ENCODE measurements around the gene BTBD9.

The BTBD9 gene

DNA sequence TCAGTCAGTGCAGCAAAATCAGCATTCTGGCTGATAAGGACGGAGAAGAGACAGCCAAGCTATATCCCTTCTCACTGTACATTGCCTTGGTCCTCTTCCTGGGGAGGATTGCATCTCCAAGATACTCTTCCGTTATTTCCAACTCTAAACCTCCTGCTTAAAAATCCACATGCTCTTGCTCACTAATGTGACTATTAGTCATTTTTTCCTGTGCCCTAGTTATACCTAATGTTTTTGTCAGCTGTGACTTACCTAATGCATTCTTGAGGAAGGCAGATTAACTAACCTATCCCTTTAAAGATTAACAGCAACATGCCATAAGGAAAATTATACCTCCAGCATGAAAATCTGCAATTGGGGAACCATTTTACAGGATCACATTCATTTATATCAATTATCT lies 317.6 kb downstream of the BTBD9 start:
- DNase-seq (ENCODE audit: extremely low spot score) = no peak
- ChIA-PET CTCF (no interaction called here), POLR2A (no interaction called here)
- TF ChIP-seq, protein P1, sequence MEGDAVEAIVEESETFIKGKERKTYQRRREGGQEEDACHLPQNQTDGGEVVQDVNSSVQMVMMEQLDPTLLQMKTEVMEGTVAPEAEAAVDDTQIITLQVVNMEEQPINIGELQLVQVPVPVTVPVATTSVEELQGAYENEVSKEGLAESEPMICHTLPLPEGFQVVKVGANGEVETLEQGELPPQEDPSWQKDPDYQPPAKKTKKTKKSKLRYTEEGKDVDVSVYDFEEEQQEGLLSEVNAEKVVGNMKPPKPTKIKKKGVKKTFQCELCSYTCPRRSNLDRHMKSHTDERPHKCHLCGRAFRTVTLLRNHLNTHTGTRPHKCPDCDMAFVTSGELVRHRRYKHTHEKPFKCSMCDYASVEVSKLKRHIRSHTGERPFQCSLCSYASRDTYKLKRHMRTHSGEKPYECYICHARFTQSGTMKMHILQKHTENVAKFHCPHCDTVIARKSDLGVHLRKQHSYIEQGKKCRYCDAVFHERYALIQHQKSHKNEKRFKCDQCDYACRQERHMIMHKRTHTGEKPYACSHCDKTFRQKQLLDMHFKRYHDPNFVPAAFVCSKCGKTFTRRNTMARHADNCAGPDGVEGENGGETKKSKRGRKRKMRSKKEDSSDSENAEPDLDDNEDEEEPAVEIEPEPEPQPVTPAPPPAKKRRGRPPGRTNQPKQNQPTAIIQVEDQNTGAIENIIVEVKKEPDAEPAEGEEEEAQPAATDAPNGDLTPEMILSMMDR (IDR thresholded peaks at IDR 0.05; ENCODE audit: control extremely low read depth, extremely low read depth, low read depth, missing control alignments) = no peak

DNA sequence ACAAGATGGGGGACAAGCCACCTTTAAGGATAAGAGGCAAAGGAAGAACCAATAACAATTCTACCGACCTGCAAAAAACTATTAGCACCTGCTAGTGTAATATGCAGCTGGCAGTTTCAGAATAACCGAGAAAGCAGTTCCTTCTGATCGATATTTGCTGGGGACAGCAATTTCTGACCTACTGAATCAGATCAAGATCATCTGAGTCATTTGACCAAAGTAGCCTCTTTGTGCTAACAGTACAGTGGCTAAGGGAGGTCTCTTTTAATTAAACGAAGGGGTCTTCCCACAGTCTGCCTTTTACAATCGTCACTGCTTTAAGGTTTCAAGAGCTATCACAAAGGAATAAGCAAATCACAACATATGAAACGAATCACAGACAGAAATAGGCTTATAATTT lies 318.9 kb downstream of the BTBD9 start:
- ChIA-PET POLR2A (no interaction called here), CTCF (interaction anchor here (1.7 kb wide), 1 partner anchor 13 kb away, joined by 4 read pairs; no protein-coding TSS in a partner anchor)
- DNase-seq (ENCODE audit: extremely low spot score) = peak; percentile 46
- TF ChIP-seq, protein P1 (IDR thresholded peaks at IDR 0.05; ENCODE audit: control extremely low read depth, extremely low read depth, low read depth, missing control alignments) = no peak

DNA sequence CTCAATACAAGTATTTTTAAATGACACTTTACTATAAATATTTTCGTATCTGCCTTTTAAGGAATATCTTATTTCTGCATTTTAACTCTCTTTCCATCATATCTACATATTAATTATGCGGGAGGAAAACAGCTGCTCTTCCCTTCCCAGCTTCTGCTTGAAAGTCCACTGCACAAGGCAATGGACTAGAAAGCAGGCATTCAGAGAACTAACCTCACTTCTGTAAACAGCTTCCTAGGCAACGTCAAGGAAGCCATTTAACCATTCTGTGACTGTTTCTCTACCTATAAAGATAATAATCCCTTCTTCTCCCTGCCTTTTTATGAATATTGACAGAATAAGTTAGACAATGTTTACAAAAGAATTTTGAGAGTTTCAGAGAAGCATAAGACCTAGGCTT lies 319.4 kb downstream of the BTBD9 start:
- no peak for DNase-seq (ENCODE audit: extremely low spot score)
- POLR2A ChIA-PET = no interaction called here
- CTCF ChIA-PET = interaction anchor here (1.7 kb wide), 1 partner anchor 13 kb away, joined by 4 read pairs; no protein-coding TSS in a partner anchor
- TF ChIP-seq, protein P1 (IDR thresholded peaks at IDR 0.05; ENCODE audit: control extremely low read depth, extremely low read depth, low read depth, missing control alignments) = no peak

DNA sequence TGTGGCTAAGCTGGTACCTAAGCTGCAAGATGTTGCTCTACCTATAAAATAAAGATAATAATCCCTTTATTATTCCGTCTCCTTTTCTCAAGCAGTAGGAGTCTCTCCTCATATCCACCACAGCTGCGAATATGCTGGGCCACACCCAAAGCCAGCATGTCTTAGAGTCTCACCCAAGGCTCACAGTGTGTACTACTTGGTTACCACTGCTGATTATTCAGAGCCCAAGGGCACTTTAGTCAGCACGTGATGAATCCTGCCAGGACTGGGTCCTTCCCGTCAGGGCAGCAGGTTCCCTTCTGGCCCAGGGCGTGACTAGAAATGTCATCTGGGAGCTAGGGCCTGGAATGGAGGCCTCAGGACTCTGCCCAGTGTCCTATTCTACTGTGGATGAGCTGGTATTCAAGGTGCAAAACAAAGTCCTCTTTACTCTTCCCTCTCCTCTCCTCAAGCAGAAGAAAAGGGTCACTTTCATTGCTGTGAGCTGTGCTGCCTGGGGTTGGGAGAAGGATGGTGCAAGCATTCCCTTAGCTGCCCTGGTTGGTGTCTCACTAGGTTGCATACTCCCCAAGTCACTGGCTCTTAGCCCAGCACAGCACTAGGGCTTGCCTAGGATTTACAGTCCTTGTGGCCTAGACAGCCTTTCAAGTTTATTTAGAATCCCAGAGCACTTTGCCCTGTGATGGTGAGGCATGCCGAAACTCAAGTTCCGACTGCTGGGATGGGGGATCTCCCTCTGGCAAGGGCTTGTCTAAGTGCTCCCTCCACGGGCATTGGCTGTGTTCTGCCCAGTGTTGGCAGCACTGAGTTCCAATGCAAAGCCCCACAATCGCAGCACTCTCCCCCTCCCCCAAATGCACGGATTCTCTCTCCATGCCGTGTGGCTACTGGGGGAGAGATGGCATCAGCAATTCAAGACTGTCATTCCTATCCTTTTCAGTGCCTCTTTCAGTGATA lies 320.2 kb downstream of the BTBD9 start:
- CTCF ChIA-PET = interaction anchor here (1.2 to 1.7 kb wide), 2 partner anchors 12 kb away, joined by 3 to 4 read pairs; no protein-coding TSS in a partner anchor
- no peak for DNase-seq (ENCODE audit: extremely low spot score)
- POLR2A ChIA-PET = no interaction called here
- TF ChIP-seq, protein P1 (IDR thresholded peaks at IDR 0.05; ENCODE audit: control extremely low read depth, extremely low read depth, low read depth, missing control alignments) = no peak

DNA sequence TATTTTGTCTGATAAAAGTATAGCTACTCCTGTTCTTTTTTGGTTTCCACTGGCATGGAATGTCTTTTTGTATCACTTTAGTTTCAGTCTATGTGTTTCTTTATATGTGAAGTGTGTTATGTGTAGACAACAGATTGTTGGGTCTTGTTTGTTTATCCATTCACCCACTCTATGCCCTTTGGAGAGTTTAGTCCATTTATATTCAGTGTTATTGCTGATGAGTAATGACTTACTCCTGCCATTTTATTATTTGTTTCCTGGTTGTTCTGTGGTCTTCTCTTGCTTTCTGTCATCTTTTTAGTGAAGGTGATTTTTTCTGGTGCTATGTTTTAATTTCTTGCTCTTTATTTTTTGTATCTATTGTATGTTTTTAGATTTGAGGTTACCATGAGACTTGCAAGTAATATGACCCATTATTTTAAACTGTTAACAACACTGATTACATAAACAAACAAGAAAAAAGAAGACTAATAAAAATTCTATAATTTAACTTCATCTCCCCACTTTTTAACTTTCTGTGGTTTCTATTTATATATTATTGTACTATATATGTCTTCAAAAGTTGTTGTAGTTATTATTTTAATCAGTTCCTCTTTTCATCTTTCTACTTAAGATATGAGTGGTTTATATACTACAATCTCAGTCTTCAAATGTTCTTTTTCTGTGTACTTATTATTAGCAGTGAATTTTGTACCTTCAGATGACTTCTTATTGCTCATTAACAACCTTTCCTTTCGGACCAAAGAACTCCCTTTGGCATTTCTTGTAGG lies 323.4 kb downstream of the BTBD9 start:
- DNase-seq (ENCODE audit: extremely low spot score) = no peak
- CTCF ChIA-PET = no interaction called here
- POLR2A ChIA-PET = no interaction called here
- TF ChIP-seq, protein P1 (IDR thresholded peaks at IDR 0.05; ENCODE audit: control extremely low read depth, extremely low read depth, low read depth, missing control alignments) = no peak

DNA sequence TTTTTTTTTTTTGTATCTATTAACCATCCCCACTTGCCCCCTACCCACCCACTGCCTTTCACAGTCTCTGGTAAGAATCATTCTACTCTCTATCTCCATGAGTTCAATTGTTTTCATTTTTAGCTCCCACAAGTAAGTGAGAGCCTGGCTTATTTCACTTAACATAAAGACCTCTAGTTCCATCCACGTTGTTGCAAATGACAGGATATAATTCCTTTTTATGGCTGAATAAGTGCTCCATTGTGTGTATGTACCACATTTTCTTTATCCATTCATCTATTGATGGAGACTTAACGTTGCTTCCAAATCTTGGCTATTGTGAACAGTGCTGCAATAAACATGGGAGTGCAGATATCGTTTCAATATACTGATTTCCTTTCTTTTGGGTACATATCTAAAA lies 328.5 kb downstream of the BTBD9 start:
- DNase-seq (ENCODE audit: extremely low spot score) = no peak
- TF ChIP-seq, protein P1 (IDR thresholded peaks at IDR 0.05; ENCODE audit: control extremely low read depth, extremely low read depth, low read depth, missing control alignments) = no peak
- ChIA-PET CTCF (interaction anchor here (1.6 kb wide), 1 partner anchor 25 kb away, joined by 3 read pairs; no protein-coding TSS in a partner anchor), POLR2A (no interaction called here)

Data from GM10248 (cell line).